GM12878 (cell line): Measurements from ENCODE around the gene FGF14. TPM values are rescaled to one million over a fixed set of nuclear protein-coding genes. Genes with fewer than 3 reads are reported as not detected.
"Not testable (repeated sequence)": the region's sequence is repeated elsewhere in the genome, so short reads cannot be mapped to it uniquely, and the experiment has no call there.

Experiments
- ATAC-seq: fragments of 200-7000 bp; cut with Tn5 transposase; 3 replicates; pipeline ENCODE4 v1.9.1; 2020; ENCODE audit warnings: mild to moderate bottlenecking, moderate library complexity
- BruUV-seq: library from RNA; stranded (reverse); fragments of 400-500 nt; replicated peaks from 2 replicates; lab custom pipeline; 2021; lab: Mats Ljungman, UMichigan
- CTCF ChIA-PET: fragments of 300-600 bp; sonication (Branson Sonifier 250); formaldehyde crosslinking; extraction: SDS; loops from one replicate; lab custom pipeline; 2021; ENCODE audit warnings: inconsistent platforms; lab: Yijun Ruan, JAX
- POLR2A ChIA-PET: fragments of 350-600 bp; formaldehyde crosslinking; extraction: SDS; loops from one replicate; lab custom pipeline; 2021; ENCODE audit warnings: inconsistent platforms; lab: Charles Lee
- RAD21 ChIA-PET: fragments of 300-600 bp; sonication (Branson Sonifier 250); formaldehyde crosslinking; loops from one replicate; lab custom pipeline; 2023; ENCODE audit warnings: antibody characterized with exemption; ENCODE audit not compliant: unreplicated experiment; lab: Charles Lee
- SMC1A ChIA-PET: fragments of 300-600 bp; sonication (Branson Sonifier 250); formaldehyde crosslinking; loops from one replicate; lab custom pipeline; 2023; ENCODE audit not compliant: unreplicated experiment, uncharacterized antibody; lab: Charles Lee
- DNase-seq: peaks from one replicate; pipeline ENCODE4 v3.0.0-alpha.2; 2011; ENCODE audit warnings: low read depth, low spot score
- FAIRE-seq: peaks from 3 replicates; lab custom pipeline; 2011; peaks lifted over from hg19 to GRCh38; lab: Jason Lieb, UNC
- H2AFZ ChIP-seq: 2 replicates; pipeline ENCODE4 v1.6.0; 2011; ENCODE audit warnings: low read depth, low read length, control low read depth; ENCODE audit not compliant: control insufficient read depth
- H3K27ac ChIP-seq: 2 replicates; pipeline ENCODE4 v1.5.1; 2011; ENCODE audit warnings: control low read depth; ENCODE audit not compliant: control insufficient read depth, insufficient read depth
- H3K27me3 ChIP-seq, 2 experiments: replicated peaks in 1 of 2; 2 replicates each; pipeline versions ENCODE4 v1.6.0 to v1.6.1; 2011; ENCODE audit warnings: low read length in 1 of 2; ENCODE audit not compliant: control insufficient read depth in 2 of 2, insufficient read depth in 2 of 2
- H3K36me3 ChIP-seq, 2 experiments: 2 replicates each; pipeline ENCODE4 v1.5.1; 2011; ENCODE audit warnings: low read length in 1 of 2; ENCODE audit not compliant: control insufficient read depth in 2 of 2, insufficient read depth in 2 of 2
- H3K4me1 ChIP-seq: 2 replicates; pipeline ENCODE4 v1.6.1; 2011; ENCODE audit warnings: mild to moderate bottlenecking, low read length, moderate library complexity, mixed read lengths; ENCODE audit not compliant: control insufficient read depth, insufficient read depth
- H3K4me2 ChIP-seq: 2 replicates; pipeline ENCODE4 v1.6.0; 2011; ENCODE audit warnings: control low read depth; ENCODE audit not compliant: control insufficient read depth, insufficient read depth
- H3K4me3 ChIP-seq: fragments of 200-600 bp; sonication (generic); 2 replicates; pipeline ENCODE4 v1.5.1; 2016
- H3K79me2 ChIP-seq: 2 replicates; pipeline ENCODE4 v1.6.0; 2011; ENCODE audit warnings: low read length; ENCODE audit not compliant: control insufficient read depth, insufficient read depth
- H3K9ac ChIP-seq: 2 replicates; pipeline ENCODE4 v1.8.0; 2011; ENCODE audit warnings: low read length, control low read depth, mixed read lengths; ENCODE audit not compliant: control insufficient read depth, insufficient read depth
- H3K9me3 ChIP-seq: replicated peaks from 3 replicates; pipeline ENCODE4 v1.5.1; 2011; ENCODE audit warnings: mild to moderate bottlenecking, low read length; ENCODE audit not compliant: control insufficient read depth, insufficient read depth
- H4K20me1 ChIP-seq: 2 replicates; pipeline ENCODE4 v1.6.0; 2011; ENCODE audit not compliant: control insufficient read depth, insufficient read depth
- BHLHE40 ChIP-seq, 2 experiments: fragments of 450-650 bp in 1 of 2; IDR thresholded peaks; 2 replicates each; pipeline ENCODE4 v1.6.1; 2011 to 2017; ENCODE audit warnings: low read depth in 2 of 2, borderline replicate concordance in 1 of 2, improper control_type of control experiment in 1 of 2, low read length in 1 of 2, mild to moderate bottlenecking in 1 of 2
- CHD1 ChIP-seq: IDR thresholded peaks from 2 replicates; pipeline ENCODE4 v1.6.1; 2012; ENCODE audit warnings: low read depth, low read length, improper control_type of control experiment
- E4F1 ChIP-seq: fragments of 450-650 bp; IDR thresholded peaks from 2 replicates; pipeline ENCODE4 v1.6.1; 2018; ENCODE audit warnings: borderline replicate concordance, mild to moderate bottlenecking; ENCODE audit not compliant: partially characterized antibody
- FOS ChIP-seq: IDR thresholded peaks from 3 replicates; pipeline ENCODE4 v1.6.1; 2011; ENCODE audit warnings: borderline replicate concordance; ENCODE audit not compliant: insufficient read length; ENCODE audit errors: extremely low read depth
- GATAD2B ChIP-seq: fragments of 450-650 bp; conservative IDR thresholded peaks from 2 replicates; pipeline ENCODE4 v1.6.1; 2017; ENCODE audit warnings: low read depth, mild to moderate bottlenecking, moderate library complexity
- NRF1 ChIP-seq: conservative IDR thresholded peaks from 2 replicates; pipeline ENCODE4 v1.6.1; 2011; ENCODE audit warnings: mild to moderate bottlenecking, low read depth, low read length, improper control_type of control experiment
- PKNOX1 ChIP-seq: fragments of 450-650 bp; IDR thresholded peaks from 2 replicates; pipeline ENCODE4 v1.6.1; 2016; ENCODE audit warnings: mild to moderate bottlenecking
- POU2F2 ChIP-seq: IDR thresholded peaks from 3 replicates; pipeline ENCODE4 v1.6.1; 2011; ENCODE audit warnings: low read depth, mild to moderate bottlenecking, low read length, borderline replicate concordance
- TCF7 ChIP-seq: IDR thresholded peaks from 2 replicates; pipeline ENCODE4 v1.6.1; 2014; ENCODE audit warnings: antibody characterized with exemption, borderline replicate concordance
- ZBTB4 ChIP-seq: fragments of 450-650 bp; formaldehyde crosslinking; IDR thresholded peaks from 2 replicates; pipeline ENCODE4 v1.4.0; 2022; ENCODE audit warnings: mild to moderate bottlenecking, moderate library complexity
- WGBS: methylation state at CpG from one replicate; pipeline ENCODE4 v1.1.6; 2016; ENCODE audit warnings: low lambda C conversion rate; ENCODE audit not compliant: insufficient replicate concordance, insufficient coverage; ENCODE audit errors: missing lambda C conversion rate; 5-methylcytosine and 5-hydroxymethylcytosine counted together
- in situ Hi-C: fragments of 300-500 bp; cut with MboI; formaldehyde crosslinking; loops from 9 replicates; pipeline ENCODE4 v1.14.3; 2018; ENCODE audit warnings: mixed read lengths
- intact Hi-C: fragments of 100-400 bp; cut with micrococcal nuclease; formaldehyde crosslinking; loops from one replicate; pipeline ENCODE4 v1.14.2; 2022; ENCODE audit not compliant: unreplicated experiment
- polyA plus RNA-seq, 11 experiments: library from polyadenylated mRNA; depleted of rRNA in 4 of 11; unstranded in 6 of 11; stranded (reverse) in 5 of 11; fragments of >200 nt; fragmentation: Nextera tagmentation in 4 of 11; fragmentation: Illumina TruSeq in 1 of 11; extraction: Ambion mirVana in 4 of 11; extraction: Trizol in 1 of 11; gene quantifications; 1 replicate in 1 of 11; 2 replicates in 10 of 11; pipeline versions ENCODE4 v1.2.1 to v1.2.3, GENCODE V29; 2011 to 2016; ENCODE audit warnings: inconsistent platforms in 2 of 11, missing spikeins in 2 of 11, low read depth in 1 of 11
- total RNA-seq, 4 experiments: library from RNA; depleted of rRNA in 3 of 4; stranded (reverse); fragments of >200 nt in 3 of 4; fragmentation: Illumina TruSeq in 1 of 4; extraction: Trizol in 1 of 4; gene quantifications; 2 replicates each; pipeline versions ENCODE4 v1.2.1 to v1.2.3, GENCODE V29; 2013 to 2021

FGF14 gene
- total and polyA plus RNA-seq, 10 of the 15 experiments (the other 5 are each of a cell fraction or from before 2014, with no cell fraction given) = under 0.01 to 0.44 (median 0.04) TPM

GRCh38 chr13:101837778-101838177 is 564.1 kb downstream of the FGF14 start:
- H3K4me2 ChIP-seq, H3K9me3 ChIP-seq, H3K4me1 ChIP-seq, DNase-seq, H3K79me2 ChIP-seq, ATAC-seq, BruUV-seq, H3K36me3 ChIP-seq, FAIRE-seq, H3K27me3 ChIP-seq, RAD21 ChIA-PET, H2AFZ ChIP-seq, H3K4me3 ChIP-seq, intact Hi-C loops, H3K9ac ChIP-seq, SMC1A ChIA-PET, POLR2A ChIA-PET, H4K20me1 ChIP-seq, in situ Hi-C loops, H3K27ac ChIP-seq: not testable (repeated sequence)
- 40% methylated on average over 4 of the region's 4 CpGs for WGBS
- CTCF ChIA-PET = interaction anchor here (0.6 kb wide), 1 partner anchor 693 kb away, joined by 3 read pairs; no protein-coding TSS in a partner anchor

GRCh38 chr13:101837288-101837687 is 564.6 kb downstream of the FGF14 start:
- POLR2A ChIA-PET = no interaction called here
- BruUV-seq = no TSS peak
- TF ChIP-seq ZBTB4 (CRISPR knock-in tag) (no peak), POU2F2 (no peak), NRF1 (no peak), GATAD2B (no peak), E4F1 (no peak), PKNOX1 (no peak), TCF7 (no peak), CHD1 (no peak), BHLHE40 (IDR thresholded peaks at IDR 0.05; ENCODE audit: borderline replicate concordance in 1 of 2, low read depth in 2 of 2, low read length in 1 of 2) (no peak), FOS (no peak)

More at GRCh38 chr13:101837288-101837687, 564.6 kb downstream of the FGF14 start:
- Histone ChIP-seq H3K4me1 (no peaks in the 10 kb centered on the region), H3K79me2 (no peaks in the 10 kb centered on the region), H2AFZ (no peak overlapping the region), H3K27me3 (no peaks in the 10 kb centered on the region), H3K9me3 (no peaks in the 10 kb centered on the region), H3K4me3 (no peak overlapping the region), H4K20me1 (no peaks in the 10 kb centered on the region), H3K9ac (no peak overlapping the region), H3K4me2 (no peak overlapping the region), H3K27ac (no peak overlapping the region), H3K36me3 (no peaks in the 10 kb centered on the region)
- no peak for ATAC-seq
- CTCF ChIA-PET = interaction anchor here (0.6 kb wide), 1 partner anchor 693 kb away, joined by 3 read pairs; no protein-coding TSS in a partner anchor
- no peak for DNase-seq
- intact Hi-C loops (no loop called here), in situ Hi-C loops (no loop called here)
- SMC1A ChIA-PET = no interaction called here
- RAD21 ChIA-PET = no interaction called here
- 0% methylated on average over 2 of the region's 2 CpGs for WGBS
- no peak for FAIRE-seq
